ENCODE results near the gene DICER1. TPM values are rescaled to one million over a fixed set of nuclear protein-coding genes. Genes with fewer than 3 reads are reported as not detected.
"Not testable (repeated sequence)": the region's sequence is repeated elsewhere in the genome, so short reads cannot be mapped to it uniquely, and the experiment has no call there.

DICER1 gene
- total RNA-seq, 1 donor from 2014 or later = 134 TPM

GRCh38 chr14:95140060-95140858, 17.1 kb downstream of the DICER1 start:
- no peak overlapping the region for H3K27ac ChIP-seq
- H3K27me3 ChIP-seq = no peaks in the 10 kb centered on the region
- H3K4me3 ChIP-seq = peak overlapping the region in 1 of 2 donors; percentile 16
- H3K4me1 ChIP-seq = peaks cover 4 to 35% of the 10 kb centered on the region in 2 donors
- DNase-seq (ENCODE audit: low spot score in 2 of 2) = no peak
- no peaks in the 10 kb centered on the region for H3K36me3 ChIP-seq
- H3K9me3 ChIP-seq = peaks cover 5 to 11% of the 10 kb centered on the region in 2 donors
- no peak for TF ChIP-seq CTCF (IDR thresholded peaks at IDR 0.05)
- intact Hi-C loops (cut with DNase I) = no loop called here

GRCh38 chr14:95138876-95139275, 18.5 kb downstream of the DICER1 start:
- intact Hi-C loops (cut with DNase I) = no loop called here
- H3K9me3 ChIP-seq = no peaks in the 10 kb centered on the region
- no peak for TF ChIP-seq CTCF (IDR thresholded peaks at IDR 0.05)
- no peaks in the 10 kb centered on the region for H3K36me3 ChIP-seq
- no peaks in the 10 kb centered on the region for H3K27me3 ChIP-seq
- no peak for DNase-seq (ENCODE audit: low spot score in 2 of 2)
- no peak overlapping the region for H3K27ac ChIP-seq
- no peak overlapping the region for H3K4me3 ChIP-seq
- peaks cover 4 to 33% of the 10 kb centered on the region in 2 donors for H3K4me1 ChIP-seq

GRCh38 chr14:95138455-95138854, 18.9 kb downstream of the DICER1 start:
- intact Hi-C loops (cut with DNase I); H3K27ac ChIP-seq: not testable (repeated sequence)
- peaks cover 4 to 31% of the 10 kb centered on the region in 2 donors for H3K4me1 ChIP-seq

GRCh38 chr14:95137804-95138167, 19.5 kb downstream of the DICER1 start:
- Histone ChIP-seq H3K4me1 (peaks cover 4 to 29% of the 10 kb centered on the region in 2 donors), H3K27me3 (no peaks in the 10 kb centered on the region), H3K4me3 (no peak overlapping the region), H3K27ac (peak overlapping the region in 1 of 2 donors; percentile 13), H3K9me3 (no peaks in the 10 kb centered on the region), H3K36me3 (peaks cover 0 to 5% of the 10 kb centered on the region in 2 donors)
- no peak for TF ChIP-seq CTCF (IDR thresholded peaks at IDR 0.05)
- DNase-seq (ENCODE audit: low spot score in 2 of 2) = no peak
- intact Hi-C loops (cut with DNase I) = no loop called here

More at GRCh38 chr14:95138455-95138854, 18.9 kb downstream of the DICER1 start:
- H3K4me3 ChIP-seq; H3K27me3 ChIP-seq; H3K9me3 ChIP-seq; DNase-seq (ENCODE audit: low spot score in 2 of 2); H3K36me3 ChIP-seq: not testable (repeated sequence)

- Histone ChIP-seq H3K9me3 (no peaks in the 10 kb centered on the region), H3K27ac (peak overlapping the region in 1 of 2 donors; percentile 13), H3K4me3 (no peak overlapping the region), H3K27me3 (no peaks in the 10 kb centered on the region), H3K4me1 (peaks cover 4 to 28% of the 10 kb centered on the region in 2 donors), H3K36me3 (peaks cover 0 to 10% of the 10 kb centered on the region in 2 donors)
- TF ChIP-seq CTCF (IDR thresholded peaks at IDR 0.05) = no peak
- intact Hi-C loops (cut with DNase I) = no loop called here
- DNase-seq (ENCODE audit: low spot score in 2 of 2) = no peak
Observed at GRCh38 chr14:95137164-95137803, 20.0 kb downstream of the DICER1 start.

GRCh38 chr14:95136631-95137030, 20.7 kb downstream of the DICER1 start:
- Histone ChIP-seq H3K9me3 (no peaks in the 10 kb centered on the region), H3K27me3 (no peaks in the 10 kb centered on the region), H3K27ac (no peak overlapping the region), H3K36me3 (peaks cover 0 to 10% of the 10 kb centered on the region in 2 donors), H3K4me1 (peaks cover 4 to 25% of the 10 kb centered on the region in 2 donors), H3K4me3 (no peak overlapping the region)
- no peak for TF ChIP-seq CTCF (IDR thresholded peaks at IDR 0.05)
- intact Hi-C loops (cut with DNase I) = no loop called here
- no peak for DNase-seq (ENCODE audit: low spot score in 2 of 2)

All from ascending aorta (tissue), 2 donors.